ENCODE data around the gene MMP27.

DNA sequence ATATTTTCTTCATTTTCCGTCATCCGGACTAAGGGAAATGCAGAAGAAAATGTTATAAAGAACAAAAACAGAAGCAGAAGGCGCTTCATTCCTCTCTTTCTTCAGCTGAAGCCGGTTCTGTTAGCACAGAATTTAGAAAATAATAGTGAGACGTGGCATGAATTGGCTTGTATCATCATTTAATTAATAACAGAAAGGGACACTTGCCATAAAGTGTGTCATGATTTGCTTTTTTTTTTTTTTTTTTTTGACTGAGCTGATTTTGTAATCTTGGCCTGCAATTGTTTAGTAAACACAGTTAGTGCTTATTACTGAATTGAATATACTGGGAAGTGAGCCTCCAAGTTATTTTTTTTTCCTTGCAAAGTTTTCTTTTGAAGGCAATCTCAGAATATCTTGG lies at the start of gene MMP27:
- TF ChIP-seq, protein P1, sequence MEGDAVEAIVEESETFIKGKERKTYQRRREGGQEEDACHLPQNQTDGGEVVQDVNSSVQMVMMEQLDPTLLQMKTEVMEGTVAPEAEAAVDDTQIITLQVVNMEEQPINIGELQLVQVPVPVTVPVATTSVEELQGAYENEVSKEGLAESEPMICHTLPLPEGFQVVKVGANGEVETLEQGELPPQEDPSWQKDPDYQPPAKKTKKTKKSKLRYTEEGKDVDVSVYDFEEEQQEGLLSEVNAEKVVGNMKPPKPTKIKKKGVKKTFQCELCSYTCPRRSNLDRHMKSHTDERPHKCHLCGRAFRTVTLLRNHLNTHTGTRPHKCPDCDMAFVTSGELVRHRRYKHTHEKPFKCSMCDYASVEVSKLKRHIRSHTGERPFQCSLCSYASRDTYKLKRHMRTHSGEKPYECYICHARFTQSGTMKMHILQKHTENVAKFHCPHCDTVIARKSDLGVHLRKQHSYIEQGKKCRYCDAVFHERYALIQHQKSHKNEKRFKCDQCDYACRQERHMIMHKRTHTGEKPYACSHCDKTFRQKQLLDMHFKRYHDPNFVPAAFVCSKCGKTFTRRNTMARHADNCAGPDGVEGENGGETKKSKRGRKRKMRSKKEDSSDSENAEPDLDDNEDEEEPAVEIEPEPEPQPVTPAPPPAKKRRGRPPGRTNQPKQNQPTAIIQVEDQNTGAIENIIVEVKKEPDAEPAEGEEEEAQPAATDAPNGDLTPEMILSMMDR (conservative IDR thresholded peaks at IDR 0.05) = no peak
- TF ChIP-seq EZH2 (IDR thresholded peaks at IDR 0.05; ENCODE audit: low read depth) = no peak
